Nephron (organoid): Measurements from ENCODE around the gene OSBPL10.
A peak's percentile ranks its signal among the peaks of the same experiment; 100 is the strongest.

ENCODE experiments used
- H3K27ac Mint-ChIP-seq, 3 experiments: 2 replicates each; pipeline ENCODE4 v1.8.0; 2020; ENCODE audit warnings: mixed read lengths in 3 of 3, mild to moderate bottlenecking in 2 of 3, moderate library complexity in 1 of 3
- H3K27me3 Mint-ChIP-seq: 2 replicates; pipeline ENCODE4 v1.8.0; 2021; ENCODE audit warnings: low read depth, mild to moderate bottlenecking, moderate library complexity, mixed read lengths
- H3K36me3 Mint-ChIP-seq: 2 replicates; pipeline ENCODE4 v1.8.0; 2020; ENCODE audit warnings: low read depth, mixed read lengths
- H3K4me1 Mint-ChIP-seq: 2 replicates; pipeline ENCODE4 v1.8.0; 2020; ENCODE audit warnings: mixed read lengths
- H3K4me3 Mint-ChIP-seq, 3 experiments: 2 replicates each; pipeline ENCODE4 v1.8.0; 2020; ENCODE audit warnings: mild to moderate bottlenecking in 3 of 3, mixed read lengths in 3 of 3, moderate library complexity in 2 of 3
- H3K9me3 Mint-ChIP-seq: 2 replicates; pipeline ENCODE4 v1.8.0; 2020; ENCODE audit warnings: mixed read lengths
- CTCF ChIP-seq, 3 experiments: fragments of 200-600 bp; sonication (generic); IDR thresholded peaks; one replicate each; pipeline ENCODE4 v1.5.0; 2021; ENCODE audit warnings: antibody characterized with exemption in 3 of 3; ENCODE audit not compliant: unreplicated experiment in 3 of 3

Gene OSBPL10

DNA sequence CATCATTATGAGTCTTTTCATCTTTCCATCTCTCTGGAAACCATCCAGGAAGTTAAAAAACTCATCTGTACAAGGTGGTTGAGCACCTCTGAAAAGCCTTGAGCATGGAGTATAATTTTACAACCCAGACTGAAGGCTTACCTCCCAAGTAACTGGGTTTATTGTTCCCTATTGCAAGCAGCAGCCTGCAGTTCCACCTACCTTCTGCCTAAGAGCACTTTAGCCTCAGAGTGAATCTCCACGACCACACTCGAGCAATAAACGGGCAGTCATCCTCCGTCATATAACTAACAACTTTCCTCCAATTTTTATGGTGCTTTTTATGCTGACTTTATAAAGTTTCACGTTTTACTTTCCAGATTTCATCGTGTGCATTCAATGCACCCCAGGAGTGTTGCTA lies 32.8 kb downstream of the OSBPL10 start:
- Mint-ChIP-seq H3K4me3 (no peak overlapping the region), H3K36me3 (peaks cover 3% of the 10 kb centered on the region), H3K4me1 (peaks cover 24% of the 10 kb centered on the region), H3K9me3 (peaks cover 6% of the 10 kb centered on the region), H3K27me3 (peaks cover 5% of the 10 kb centered on the region), H3K27ac (peak overlapping the region in 1 of 3 experiments; percentile 15)
- TF ChIP-seq CTCF (IDR thresholded peaks at IDR 0.05; ENCODE audit: unreplicated experiment in 3 of 3) = no peak

DNA sequence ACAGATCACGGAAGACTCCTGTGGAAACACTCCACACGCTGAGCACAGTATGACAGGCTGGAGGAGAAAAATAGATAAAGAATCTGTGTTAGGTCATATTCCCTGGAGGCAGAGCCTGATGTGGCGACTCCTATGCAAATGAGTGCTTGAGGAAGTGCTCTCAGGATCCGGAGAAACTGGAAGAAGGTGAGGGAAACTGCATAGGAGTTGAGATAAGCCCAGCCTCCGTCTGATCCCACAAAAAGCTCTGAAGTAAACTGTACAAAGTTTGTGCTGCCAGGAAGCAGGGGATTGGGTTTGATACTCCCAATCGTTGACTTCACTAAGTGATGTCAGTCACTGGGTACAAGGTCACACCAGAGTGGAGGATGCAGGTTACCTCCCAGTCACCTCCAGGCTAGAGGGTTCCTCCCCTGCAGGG lies 33.4 kb downstream of the OSBPL10 start:
- Mint-ChIP-seq H3K4me3 (no peak overlapping the region), H3K9me3 (peaks cover 6% of the 10 kb centered on the region), H3K27me3 (peaks cover 5% of the 10 kb centered on the region), H3K36me3 (peaks cover 3% of the 10 kb centered on the region), H3K4me1 (peaks cover 24% of the 10 kb centered on the region), H3K27ac (no peak overlapping the region)
- TF ChIP-seq CTCF (IDR thresholded peaks at IDR 0.05; ENCODE audit: unreplicated experiment in 3 of 3) = no peak

DNA sequence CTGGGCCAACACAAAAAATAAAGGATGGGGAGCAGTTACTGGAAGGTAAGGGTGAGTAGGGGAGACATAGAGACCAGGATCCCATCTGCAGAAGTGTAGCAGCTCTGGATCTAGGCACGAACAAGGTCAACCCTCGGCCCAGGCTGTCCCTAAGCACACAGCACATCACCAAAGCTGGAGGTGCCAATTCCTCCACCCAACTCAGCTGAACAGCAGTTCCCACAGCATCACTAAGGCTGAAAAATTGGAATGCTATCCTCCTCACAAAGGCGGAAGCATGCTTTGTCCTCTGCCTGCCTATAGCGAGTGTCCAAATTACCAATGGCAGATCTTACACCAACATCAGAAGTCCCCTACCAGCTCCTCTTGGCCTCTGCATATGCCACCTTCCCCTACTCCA lies 33.9 kb downstream of the OSBPL10 start:
- peaks cover 24% of the 10 kb centered on the region for H3K4me1 Mint-ChIP-seq
- peaks cover 6% of the 10 kb centered on the region for H3K9me3 Mint-ChIP-seq
- no peak for TF ChIP-seq CTCF (IDR thresholded peaks at IDR 0.05; ENCODE audit: unreplicated experiment in 3 of 3)
- peaks cover 3% of the 10 kb centered on the region for H3K36me3 Mint-ChIP-seq
- H3K4me3 Mint-ChIP-seq = no peak overlapping the region
- H3K27me3 Mint-ChIP-seq = peaks cover 5% of the 10 kb centered on the region
- H3K27ac Mint-ChIP-seq = no peak overlapping the region

DNA sequence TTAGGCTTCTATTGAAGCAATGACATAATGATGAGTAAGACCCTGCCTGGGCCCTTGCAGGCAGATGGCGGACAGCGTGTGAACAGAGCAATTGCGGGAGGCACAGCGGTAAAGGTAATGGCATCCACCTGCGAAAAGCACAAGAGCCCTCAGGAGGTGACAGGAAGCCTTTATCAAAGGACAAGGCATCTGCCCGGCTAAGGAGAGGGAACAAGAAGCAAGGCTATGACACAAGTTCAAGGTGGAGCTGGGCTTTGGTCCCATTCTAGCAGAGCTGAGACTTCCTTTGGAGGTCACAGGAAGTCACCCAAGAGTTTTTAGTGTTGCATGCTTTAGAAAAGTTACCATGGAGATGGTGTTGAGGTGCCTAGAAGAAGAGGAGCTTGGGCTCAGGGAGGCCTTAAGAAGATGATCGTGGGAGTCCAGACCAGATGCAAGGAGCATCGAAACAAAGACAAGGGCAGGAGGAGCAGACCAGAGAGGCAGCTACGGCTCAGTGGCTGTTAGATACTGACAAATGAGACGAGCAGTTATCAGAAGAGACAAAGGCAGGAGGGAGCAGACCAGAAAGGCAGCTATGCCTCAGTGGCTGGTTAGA lies 34.5 kb downstream of the OSBPL10 start:
- peaks cover 5% of the 10 kb centered on the region for H3K27me3 Mint-ChIP-seq
- peak overlapping the region in 1 of 3 experiments; percentile 5 for H3K27ac Mint-ChIP-seq
- H3K4me3 Mint-ChIP-seq = no peak overlapping the region
- no peak for TF ChIP-seq CTCF (IDR thresholded peaks at IDR 0.05; ENCODE audit: unreplicated experiment in 3 of 3)
- H3K36me3 Mint-ChIP-seq = peaks cover 3% of the 10 kb centered on the region
- H3K4me1 Mint-ChIP-seq = peaks cover 28% of the 10 kb centered on the region
- peaks cover 6% of the 10 kb centered on the region for H3K9me3 Mint-ChIP-seq

GRCh38 chr3:31945738-31946052 lies 35.4 kb downstream of the OSBPL10 start:
- peaks cover 35% of the 10 kb centered on the region for H3K4me1 Mint-ChIP-seq
- peaks cover 5% of the 10 kb centered on the region for H3K9me3 Mint-ChIP-seq
- peaks cover 1% of the 10 kb centered on the region for H3K36me3 Mint-ChIP-seq
- peaks cover 5% of the 10 kb centered on the region for H3K27me3 Mint-ChIP-seq
- H3K4me3 Mint-ChIP-seq = no peak overlapping the region
- no peak overlapping the region for H3K27ac Mint-ChIP-seq
- TF ChIP-seq CTCF (IDR thresholded peaks at IDR 0.05; ENCODE audit: unreplicated experiment in 3 of 3) = no peak

GRCh38 chr3:31943041-31943440 lies 38.0 kb downstream of the OSBPL10 start:
- H3K36me3 Mint-ChIP-seq = no peaks in the 10 kb centered on the region
- H3K4me3 Mint-ChIP-seq = no peak overlapping the region
- H3K27me3 Mint-ChIP-seq = peaks cover 5% of the 10 kb centered on the region
- no peak overlapping the region for H3K27ac Mint-ChIP-seq
- H3K9me3 Mint-ChIP-seq = no peaks in the 10 kb centered on the region
- TF ChIP-seq CTCF (IDR thresholded peaks at IDR 0.05; ENCODE audit: unreplicated experiment in 3 of 3) = no peak
- H3K4me1 Mint-ChIP-seq = peaks cover 28% of the 10 kb centered on the region
